DND-41 (cell line): ENCODE measurements around the gene NR5A1.

ENCODE experiments used
- CTCF ChIP-seq: IDR thresholded peaks from 2 replicates; pipeline ENCODE4 v1.5.1; 2012; ENCODE audit warnings: borderline replicate concordance, low read length, moderate library complexity, mild to moderate bottlenecking; ENCODE audit not compliant: poor library complexity, severe bottlenecking; ENCODE audit errors: extremely low read depth
- EZH2 ChIP-seq: IDR thresholded peaks from 3 replicates; pipeline ENCODE4 v1.6.1; 2012; ENCODE audit warnings: borderline replicate concordance, low read depth, mild to moderate bottlenecking, moderate library complexity, low read length, inconsistent platforms; ENCODE audit not compliant: severe bottlenecking

- TF ChIP-seq CTCF (no peak), EZH2 (no peak)
Observed at GRCh38 chr9:124441291-124441690, 65.9 kb downstream of the NR5A1 start.
